ENCODE results near the gene CDRT15.

DNA sequence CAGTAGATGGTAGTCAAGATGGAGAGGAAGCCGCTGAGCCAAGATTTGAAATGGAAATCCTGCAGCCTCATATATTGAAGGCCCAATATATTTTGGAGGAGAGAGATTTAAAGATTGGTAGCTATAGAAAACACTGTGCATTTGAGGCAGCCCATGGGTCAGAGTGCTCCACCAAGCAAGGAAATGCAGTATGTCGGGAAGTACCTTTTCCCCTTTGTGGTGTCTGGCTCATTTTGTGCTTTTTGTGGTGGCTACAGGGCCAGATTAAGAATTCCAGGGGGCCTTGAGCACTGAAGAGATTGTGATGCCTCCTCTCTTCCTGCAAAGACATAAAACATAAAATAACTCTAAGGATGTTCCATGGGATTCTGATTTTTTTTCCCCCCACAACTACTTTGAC, 39.6 kb downstream of the CDRT15 start:
- TF ChIP-seq, protein P1, sequence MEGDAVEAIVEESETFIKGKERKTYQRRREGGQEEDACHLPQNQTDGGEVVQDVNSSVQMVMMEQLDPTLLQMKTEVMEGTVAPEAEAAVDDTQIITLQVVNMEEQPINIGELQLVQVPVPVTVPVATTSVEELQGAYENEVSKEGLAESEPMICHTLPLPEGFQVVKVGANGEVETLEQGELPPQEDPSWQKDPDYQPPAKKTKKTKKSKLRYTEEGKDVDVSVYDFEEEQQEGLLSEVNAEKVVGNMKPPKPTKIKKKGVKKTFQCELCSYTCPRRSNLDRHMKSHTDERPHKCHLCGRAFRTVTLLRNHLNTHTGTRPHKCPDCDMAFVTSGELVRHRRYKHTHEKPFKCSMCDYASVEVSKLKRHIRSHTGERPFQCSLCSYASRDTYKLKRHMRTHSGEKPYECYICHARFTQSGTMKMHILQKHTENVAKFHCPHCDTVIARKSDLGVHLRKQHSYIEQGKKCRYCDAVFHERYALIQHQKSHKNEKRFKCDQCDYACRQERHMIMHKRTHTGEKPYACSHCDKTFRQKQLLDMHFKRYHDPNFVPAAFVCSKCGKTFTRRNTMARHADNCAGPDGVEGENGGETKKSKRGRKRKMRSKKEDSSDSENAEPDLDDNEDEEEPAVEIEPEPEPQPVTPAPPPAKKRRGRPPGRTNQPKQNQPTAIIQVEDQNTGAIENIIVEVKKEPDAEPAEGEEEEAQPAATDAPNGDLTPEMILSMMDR (IDR thresholded peaks at IDR 0.05): no peak
- TF ChIP-seq POLR2AphosphoS5 (IDR thresholded peaks at IDR 0.05) (no peak), POLR2A (IDR thresholded peaks at IDR 0.05) (no peak), EP300 (IDR thresholded peaks at IDR 0.05; ENCODE audit: low read depth) (no peak)
